Ascending aorta (tissue), 2 donors: ENCODE measurements around the gene NTRK3. TPM values are rescaled to one million over a fixed set of nuclear protein-coding genes. Genes with fewer than 3 reads are reported as not detected.

Experiments used
- DNase-seq, 2 donors: peaks; one replicate each; pipeline ENCODE4 v3.0.0-alpha.2; 2019; ENCODE audit warnings: low spot score in 2 of 2
- H3K27ac ChIP-seq, 2 donors: fragments of 200-600 bp; sonication (generic); one replicate each; pipeline ENCODE4 v1.5.1; 2016 to 2017; ENCODE audit warnings: mild to moderate bottlenecking in 1 of 2
- H3K27me3 ChIP-seq: fragments of 200-600 bp; sonication (generic); one replicate; pipeline ENCODE4 v1.5.1; 2017
- H3K36me3 ChIP-seq, 2 donors: fragments of 200-600 bp; sonication (generic); one replicate each; pipeline ENCODE4 v1.5.1; 2016
- H3K4me1 ChIP-seq, 2 donors: fragments of 200-600 bp; sonication (generic); one replicate each; pipeline ENCODE4 v1.5.1; 2016 to 2017; ENCODE audit warnings: mild to moderate bottlenecking in 1 of 2
- H3K4me3 ChIP-seq, 2 donors: fragments of 200-600 bp; sonication (generic); one replicate each; pipeline ENCODE4 v1.5.1; 2016 to 2017; ENCODE audit warnings: mild to moderate bottlenecking in 1 of 2
- H3K9me3 ChIP-seq, 2 donors: fragments of 200-600 bp; sonication (generic); one replicate each; pipeline ENCODE4 v1.5.1; 2016
- CTCF ChIP-seq, 3 experiments: fragments of 200-600 bp in 2 of 3; fragments of 450-650 bp in 1 of 3; sonication (generic) in 2 of 3; IDR thresholded peaks; one replicate each; pipeline ENCODE4 v1.5.1; 2016 to 2019; ENCODE audit warnings: antibody characterized with exemption in 3 of 3, mild to moderate bottlenecking in 1 of 3, moderate library complexity in 1 of 3
- intact Hi-C: fragments of 100-400 bp; cut with DNase I; formaldehyde crosslinking; loops from one replicate; pipeline ENCODE4 v1.15.1; 2023
- total RNA-seq: library from RNA; depleted of rRNA; stranded (reverse); fragments of >200 nt; gene quantifications from one replicate; pipeline ENCODE4 v1.1.0, GENCODE V29; 2016

The NTRK3 gene
- total RNA-seq, 1 donor from 2014 or later = 52.7 TPM

DNA sequence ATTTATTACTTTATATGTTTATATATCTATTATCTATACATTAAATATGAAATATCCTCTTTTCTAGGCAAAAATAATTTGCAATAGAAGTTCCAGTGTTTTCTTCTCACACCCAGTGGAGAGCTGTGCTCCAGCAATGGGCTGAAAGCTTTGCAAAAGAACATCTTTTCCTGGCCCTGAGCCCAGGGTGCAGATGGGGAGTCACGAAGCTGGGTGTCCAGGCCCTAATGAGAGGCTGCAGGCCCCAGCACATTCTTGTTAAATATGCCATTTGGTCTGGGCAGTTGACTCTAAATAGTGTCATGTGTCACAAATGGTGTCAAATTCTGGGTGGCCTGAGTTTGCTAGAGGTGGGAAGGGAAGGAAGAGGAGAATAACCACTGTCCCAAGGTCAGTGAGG, 5.7 kb downstream of the NTRK3 start:
- TF ChIP-seq CTCF (IDR thresholded peaks at IDR 0.05) = no peak
- peaks cover 28 to 51% of the 10 kb centered on the region in 2 donors for H3K4me1 ChIP-seq
- DNase-seq = no peak
- intact Hi-C loops = loop anchor here (10.0 kb wide), 1 partner anchor 776 kb away; no protein-coding TSS in a partner anchor
- no peaks in the 10 kb centered on the region for H3K27me3 ChIP-seq
- H3K27ac ChIP-seq = peak overlapping the region; percentile 43 to 86
- no peak overlapping the region for H3K4me3 ChIP-seq
- H3K9me3 ChIP-seq = no peaks in the 10 kb centered on the region
- no peaks in the 10 kb centered on the region for H3K36me3 ChIP-seq

GRCh38 chr15:88249220-88249619, 7.3 kb downstream of the NTRK3 start:
- intact Hi-C loops = loop anchor here (2.0 to 10.0 kb wide), 5 partner anchors 167 to 1086 kb away; partner anchors contain the start of gene POLG
- Histone ChIP-seq H3K4me1 (peaks cover 25 to 51% of the 10 kb centered on the region in 2 donors), H3K27me3 (no peaks in the 10 kb centered on the region), H3K36me3 (no peaks in the 10 kb centered on the region), H3K9me3 (no peaks in the 10 kb centered on the region), H3K27ac (peak overlapping the region; percentile 72 to 82), H3K4me3 (peak overlapping the region in 1 of 2 donors; percentile 21)
- DNase-seq = peak; percentile 71 to 93
- TF ChIP-seq CTCF (IDR thresholded peaks at IDR 0.05) = no peak

DNA sequence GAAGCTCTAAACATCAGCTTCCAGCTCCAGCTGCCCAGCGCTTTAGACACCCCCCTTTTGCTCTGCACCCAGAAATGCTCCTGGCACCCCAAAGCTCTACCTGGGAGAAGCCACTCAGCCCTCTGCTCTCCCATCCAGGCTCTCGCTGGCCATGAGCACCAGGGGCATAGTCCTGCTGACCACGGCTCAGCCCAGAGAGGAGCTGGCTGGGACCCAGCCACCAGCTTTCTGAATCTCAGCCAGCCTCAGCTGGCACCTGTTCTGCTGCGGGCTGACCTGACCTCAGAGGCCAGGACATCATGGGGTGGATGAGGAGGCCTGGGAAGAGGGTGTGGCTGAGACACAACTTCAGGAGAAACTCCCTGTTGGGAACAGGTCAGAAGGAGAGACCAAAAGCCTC, 8.6 kb downstream of the NTRK3 start:
- intact Hi-C loops = loop anchor here (2.0 to 10.0 kb wide), 5 partner anchors 166 to 1087 kb away; partner anchors contain the start of gene POLG
- TF ChIP-seq CTCF (IDR thresholded peaks at IDR 0.05) = no peak
- no peaks in the 10 kb centered on the region for H3K27me3 ChIP-seq
- no peak for DNase-seq
- no peaks in the 10 kb centered on the region for H3K9me3 ChIP-seq
- H3K36me3 ChIP-seq = no peaks in the 10 kb centered on the region
- peaks cover 24 to 44% of the 10 kb centered on the region in 2 donors for H3K4me1 ChIP-seq
- H3K4me3 ChIP-seq = peak overlapping the region in 1 of 2 donors; percentile 7
- H3K27ac ChIP-seq = peak overlapping the region; percentile 72 to 82

GRCh38 chr15:88246666-88247446, 9.7 kb downstream of the NTRK3 start:
- Histone ChIP-seq H3K27me3 (no peaks in the 10 kb centered on the region), H3K27ac (peak overlapping the region; percentile 72 to 82), H3K36me3 (no peaks in the 10 kb centered on the region), H3K4me1 (peaks cover 24 to 41% of the 10 kb centered on the region in 2 donors), H3K4me3 (peak overlapping the region in 1 of 2 donors; percentile 37), H3K9me3 (no peaks in the 10 kb centered on the region)
- peak; percentile 87 to 99 (median 97) for TF ChIP-seq CTCF (IDR thresholded peaks at IDR 0.05)
- intact Hi-C loops = loop anchor here (5.0 to 10.0 kb wide), 4 partner anchors 165 to 1088 kb away; partner anchors contain the start of gene POLG
- DNase-seq = peak in 1 of 2 donors; percentile 88

DNA sequence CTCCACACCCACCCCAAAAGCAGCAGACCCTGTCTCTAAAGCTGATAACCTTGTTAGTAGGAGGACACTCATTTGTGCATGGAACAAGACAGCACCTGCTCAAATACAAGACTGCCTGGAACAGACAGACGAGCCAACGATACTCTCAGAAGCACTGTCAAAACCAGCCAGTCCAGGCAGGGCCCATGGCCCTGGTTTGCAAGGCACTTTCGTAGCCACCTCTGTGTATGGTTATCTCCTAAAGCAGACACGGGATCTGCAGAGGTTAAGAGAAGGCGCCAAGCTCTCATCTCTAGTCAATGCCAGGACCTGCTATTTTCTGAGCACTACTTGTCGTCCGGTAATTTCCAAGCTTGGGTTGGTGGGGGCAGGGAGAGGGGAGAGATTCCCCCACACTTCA, 10.5 kb downstream of the NTRK3 start:
- no peaks in the 10 kb centered on the region for H3K36me3 ChIP-seq
- H3K4me3 ChIP-seq = peak overlapping the region in 1 of 2 donors; percentile 37
- H3K27ac ChIP-seq = no peak overlapping the region
- DNase-seq = no peak
- intact Hi-C loops = loop anchor here (5.0 to 10.0 kb wide), 4 partner anchors 164 to 1089 kb away; partner anchors contain the start of gene POLG
- no peaks in the 10 kb centered on the region for H3K9me3 ChIP-seq
- H3K4me1 ChIP-seq = peaks cover 24 to 41% of the 10 kb centered on the region in 2 donors
- no peak for TF ChIP-seq CTCF (IDR thresholded peaks at IDR 0.05)
- no peaks in the 10 kb centered on the region for H3K27me3 ChIP-seq
